Measurements from ENCODE around the gene LSG1.

GRCh38 chr3:194602669-194603171 is 69.3 kb downstream of the LSG1 start:
- TF ChIP-seq POLR2AphosphoS5 (IDR thresholded peaks at IDR 0.05; ENCODE audit: borderline replicate concordance, low read depth, low read length) (no peak), EZH2 (IDR thresholded peaks at IDR 0.05) (no peak)
